ENCODE results near the gene EIF3F.

Gene EIF3F

GRCh38 chr11:8022876-8023275 is 35.7 kb downstream of the EIF3F start:
- no peak for DNase-seq (ENCODE audit: low read depth)

GRCh38 chr11:8023831-8024555 is 36.9 kb downstream of the EIF3F start:
- DNase-seq (ENCODE audit: low read depth), result no peak

- DNase-seq (ENCODE audit: low read depth), result no peak
Observed at GRCh38 chr11:8025123-8025522, 38.0 kb downstream of the EIF3F start.

- no peak for DNase-seq (ENCODE audit: low read depth)
Observed at GRCh38 chr11:8025816-8026215, 38.7 kb downstream of the EIF3F start.

GRCh38 chr11:8026982-8027381 is 39.8 kb downstream of the EIF3F start:
- DNase-seq (ENCODE audit: low read depth), result no peak

GRCh38 chr11:8028766-8029165 is 41.6 kb downstream of the EIF3F start:
- no peak for DNase-seq (ENCODE audit: low read depth)

- no peak for DNase-seq (ENCODE audit: low read depth)
Observed at GRCh38 chr11:8030526-8031247, 43.5 kb downstream of the EIF3F start.

GRCh38 chr11:8031248-8032115 is 44.3 kb downstream of the EIF3F start:
- DNase-seq (ENCODE audit: low read depth), result no peak

- DNase-seq (ENCODE audit: low read depth), result no peak
Observed at GRCh38 chr11:8032122-8032521, 45.0 kb downstream of the EIF3F start.

GRCh38 chr11:8032576-8033304 is 45.6 kb downstream of the EIF3F start:
- no peak for DNase-seq (ENCODE audit: low read depth)

GRCh38 chr11:8033305-8034105 is 46.4 kb downstream of the EIF3F start:
- peak; percentile 17 for DNase-seq (ENCODE audit: low read depth)

- no peak for DNase-seq (ENCODE audit: low read depth)
Observed at GRCh38 chr11:8034106-8034585, 47.0 kb downstream of the EIF3F start.

- DNase-seq (ENCODE audit: low read depth), result no peak
Observed at GRCh38 chr11:8034604-8035190, 47.6 kb downstream of the EIF3F start.

- no peak for DNase-seq (ENCODE audit: low read depth)
Observed at GRCh38 chr11:8035200-8035855, 48.2 kb downstream of the EIF3F start.

- DNase-seq (ENCODE audit: low read depth), result no peak
Observed at GRCh38 chr11:8036002-8036802, 49.1 kb downstream of the EIF3F start.

GRCh38 chr11:8036986-8037385 is 49.8 kb downstream of the EIF3F start:
- DNase-seq (ENCODE audit: low read depth), result no peak

GRCh38 chr11:8038393-8038792 is 51.3 kb downstream of the EIF3F start:
- DNase-seq (ENCODE audit: low read depth), result no peak

- no peak for DNase-seq (ENCODE audit: low read depth)
Observed at GRCh38 chr11:8038811-8039529, 51.8 kb downstream of the EIF3F start.
